ENCODE data around the gene VAMP2. TPM values are rescaled to one million over a fixed set of nuclear protein-coding genes. Genes with fewer than 3 reads are reported as not detected.
A peak's percentile ranks its signal among the peaks of the same experiment; 100 is the strongest.

Gene VAMP2
- total and polyA plus RNA-seq, 3 donors from 2014 or later = 66.3 to 116 (median 76.5) TPM

DNA sequence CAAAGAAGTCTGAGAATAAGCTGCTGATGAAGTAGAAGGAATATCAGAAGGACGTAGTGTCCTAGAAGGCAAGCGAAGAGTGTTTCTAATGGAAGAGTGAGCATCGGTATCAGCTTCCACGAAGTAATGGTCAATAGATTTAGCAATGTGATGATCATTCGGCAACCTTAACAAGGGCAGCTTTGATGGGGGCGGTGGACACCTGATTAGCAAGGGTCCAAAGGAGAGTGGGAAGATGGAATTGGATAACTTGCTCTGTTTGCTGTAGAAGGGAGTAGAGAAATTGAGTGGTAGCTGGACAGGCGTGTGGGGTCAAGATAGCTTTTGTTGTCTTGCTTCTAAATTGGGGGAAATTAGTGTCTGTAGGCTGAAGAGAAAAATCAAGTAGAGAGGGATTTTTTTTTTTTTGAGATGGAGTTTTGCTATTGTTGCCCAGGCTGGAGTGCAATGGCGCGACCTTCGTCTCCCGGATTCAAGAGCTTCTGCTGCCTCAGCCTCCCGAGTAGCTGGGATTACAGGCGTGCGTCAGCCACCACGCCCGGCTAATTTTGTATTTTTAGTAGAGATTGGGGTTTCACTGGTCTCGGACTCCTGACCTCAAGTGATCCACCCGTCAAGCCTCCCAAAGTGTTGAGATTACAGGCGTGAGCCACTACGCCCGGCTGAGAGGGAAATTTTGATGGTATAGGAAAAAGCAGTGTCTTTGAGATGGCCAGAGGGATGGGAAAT, 24.9 kb downstream of the VAMP2 start:
- peak overlapping the region; percentile 95 to 96 for H3K27ac ChIP-seq
- H3K9me3 ChIP-seq = no peaks in the 10 kb centered on the region
- no peaks in the 10 kb centered on the region for H3K36me3 ChIP-seq (ENCODE audit: low read depth, missing control alignments)
- H3K4me1 ChIP-seq = no peaks in the 10 kb centered on the region
- H3K4me3 ChIP-seq = no peak overlapping the region
- WGBS, 2 donors = 20 to 22% methylated on average over 21 of the region's 21 CpGs
- intact Hi-C loops (cut with DNase I; ENCODE audit: low total_unique reads) = no loop called here
- no peak for TF ChIP-seq POLR2A (IDR thresholded peaks at IDR 0.05)
- TF ChIP-seq, protein P1, sequence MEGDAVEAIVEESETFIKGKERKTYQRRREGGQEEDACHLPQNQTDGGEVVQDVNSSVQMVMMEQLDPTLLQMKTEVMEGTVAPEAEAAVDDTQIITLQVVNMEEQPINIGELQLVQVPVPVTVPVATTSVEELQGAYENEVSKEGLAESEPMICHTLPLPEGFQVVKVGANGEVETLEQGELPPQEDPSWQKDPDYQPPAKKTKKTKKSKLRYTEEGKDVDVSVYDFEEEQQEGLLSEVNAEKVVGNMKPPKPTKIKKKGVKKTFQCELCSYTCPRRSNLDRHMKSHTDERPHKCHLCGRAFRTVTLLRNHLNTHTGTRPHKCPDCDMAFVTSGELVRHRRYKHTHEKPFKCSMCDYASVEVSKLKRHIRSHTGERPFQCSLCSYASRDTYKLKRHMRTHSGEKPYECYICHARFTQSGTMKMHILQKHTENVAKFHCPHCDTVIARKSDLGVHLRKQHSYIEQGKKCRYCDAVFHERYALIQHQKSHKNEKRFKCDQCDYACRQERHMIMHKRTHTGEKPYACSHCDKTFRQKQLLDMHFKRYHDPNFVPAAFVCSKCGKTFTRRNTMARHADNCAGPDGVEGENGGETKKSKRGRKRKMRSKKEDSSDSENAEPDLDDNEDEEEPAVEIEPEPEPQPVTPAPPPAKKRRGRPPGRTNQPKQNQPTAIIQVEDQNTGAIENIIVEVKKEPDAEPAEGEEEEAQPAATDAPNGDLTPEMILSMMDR (IDR thresholded peaks at IDR 0.05) = no peak
- H3K27me3 ChIP-seq = no peaks in the 10 kb centered on the region
- DNase-seq = no peak

DNA sequence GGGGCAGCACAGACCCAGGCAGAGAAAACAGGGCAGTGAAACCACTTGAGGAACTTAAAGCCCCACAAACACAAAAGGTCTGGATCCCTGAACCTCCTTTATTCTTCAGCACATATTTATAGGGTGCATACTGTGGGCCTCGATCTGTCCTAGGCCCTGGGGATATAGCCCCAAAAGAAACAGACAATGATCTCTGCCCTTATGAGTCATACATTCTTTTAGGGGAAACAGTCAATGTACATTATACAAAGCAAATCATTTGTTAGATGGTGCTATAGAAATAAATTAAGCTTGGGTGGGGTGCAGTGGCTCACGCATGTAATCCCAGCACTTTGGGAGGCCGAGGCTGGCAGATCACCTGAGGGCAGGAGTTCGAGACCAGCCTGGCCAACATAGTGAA, 28.8 kb downstream of the VAMP2 start:
- DNase-seq = no peak
- 81 to 92% methylated on average over 4 of the region's 4 CpGs for WGBS, 2 donors

DNA sequence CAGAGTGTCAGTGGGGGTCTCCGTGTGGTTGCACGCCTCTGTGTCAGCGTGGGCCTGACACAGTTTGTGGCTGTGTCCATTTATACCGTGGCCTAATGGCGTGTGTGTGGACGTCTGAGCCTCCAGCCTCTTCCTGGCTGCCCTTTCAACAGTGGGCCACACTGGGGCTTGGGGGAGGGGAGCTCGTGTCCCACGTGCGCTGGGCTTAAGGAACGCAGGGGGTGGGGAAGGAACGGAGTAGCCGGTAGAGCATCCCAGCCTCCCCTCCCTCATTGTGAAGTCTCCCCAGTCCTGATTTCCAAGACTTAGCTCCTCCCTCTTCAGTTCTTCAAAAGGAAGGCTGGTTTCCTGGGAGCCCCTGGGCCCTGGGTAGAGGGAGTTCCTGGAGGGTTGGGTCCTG, 29.3 kb downstream of the VAMP2 start:
- Histone ChIP-seq H3K9me3 (no peaks in the 10 kb centered on the region), H3K4me3 (no peak overlapping the region), H3K27me3 (no peaks in the 10 kb centered on the region), H3K27ac (no peak overlapping the region), H3K4me1 (no peaks in the 10 kb centered on the region), H3K36me3 (ENCODE audit: low read depth, missing control alignments) (no peaks in the 10 kb centered on the region)
- TF ChIP-seq, protein P1 (IDR thresholded peaks at IDR 0.05) = no peak
- no peak for TF ChIP-seq POLR2A (IDR thresholded peaks at IDR 0.05)
- intact Hi-C loops (cut with DNase I; ENCODE audit: low total_unique reads) = no loop called here
- 69% methylated on average over 8 to 12 of the region's 12 CpGs for WGBS, 2 donors
- no peak for DNase-seq

More for the DNA sequence above, 28.8 kb downstream of the VAMP2 start:
- H3K36me3 ChIP-seq (ENCODE audit: low read depth, missing control alignments) = no peaks in the 10 kb centered on the region
- H3K4me1 ChIP-seq = no peaks in the 10 kb centered on the region
- no peak overlapping the region for H3K27ac ChIP-seq
- TF ChIP-seq POLR2A (IDR thresholded peaks at IDR 0.05) = no peak
- TF ChIP-seq, protein P1 (IDR thresholded peaks at IDR 0.05) = no peak
- intact Hi-C loops (cut with DNase I; ENCODE audit: low total_unique reads) = no loop called here
- H3K9me3 ChIP-seq = no peaks in the 10 kb centered on the region
- no peaks in the 10 kb centered on the region for H3K27me3 ChIP-seq
- no peak overlapping the region for H3K4me3 ChIP-seq

DNA sequence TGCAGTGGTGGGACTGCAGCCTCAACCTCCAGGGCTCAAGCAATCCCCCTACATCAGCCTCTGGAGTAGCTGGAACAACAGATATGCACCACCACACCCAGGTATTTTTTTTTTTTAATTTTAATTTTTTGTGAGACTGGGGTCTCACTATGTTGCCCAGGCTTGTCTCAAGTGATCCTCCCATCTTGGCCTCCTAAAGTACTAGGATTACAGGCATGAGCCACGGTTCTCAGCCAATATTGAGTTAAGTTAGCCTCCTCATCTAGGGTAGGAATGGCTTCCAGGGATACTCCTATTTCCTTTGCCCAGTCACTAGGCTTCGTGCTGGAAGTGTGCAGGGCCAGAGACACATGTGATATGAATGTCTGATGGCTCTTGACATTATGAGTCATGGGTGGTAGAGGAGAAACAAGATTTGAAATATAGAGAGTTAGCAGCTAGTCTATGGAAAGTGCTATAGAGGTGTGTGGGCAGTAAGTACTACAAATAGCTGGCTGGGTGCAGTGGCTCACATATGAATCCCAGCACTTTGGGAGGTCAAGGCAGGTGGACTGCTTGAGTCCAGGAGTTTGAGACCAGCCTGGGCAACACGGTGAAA, 30.8 kb downstream of the VAMP2 start:
- no peaks in the 10 kb centered on the region for H3K36me3 ChIP-seq (ENCODE audit: low read depth, missing control alignments)
- WGBS, 2 donors = 68 to 84% methylated on average over 3 of the region's 3 CpGs
- H3K4me3 ChIP-seq = no peak overlapping the region
- no peaks in the 10 kb centered on the region for H3K9me3 ChIP-seq
- no peak for DNase-seq
- TF ChIP-seq, protein P1 (IDR thresholded peaks at IDR 0.05) = no peak
- TF ChIP-seq POLR2A (IDR thresholded peaks at IDR 0.05) = no peak
- intact Hi-C loops (cut with DNase I; ENCODE audit: low total_unique reads) = no loop called here
- no peak overlapping the region for H3K27ac ChIP-seq
- H3K27me3 ChIP-seq = no peaks in the 10 kb centered on the region
- H3K4me1 ChIP-seq = peaks cover 6% of the 10 kb centered on the region
